HepG2 (cell line): ENCODE results near the gene VAV2. TPM values are rescaled to one million over a fixed set of nuclear protein-coding genes. Genes with fewer than 3 reads are reported as not detected.

Experiments used
- ATAC-seq: fragments of 200-7000 bp; cut with Tn5 transposase; 3 replicates; pipeline ENCODE4 v1.9.1; 2020; ENCODE audit warnings: mild to moderate bottlenecking, moderate library complexity
- BruUV-seq: library from RNA; stranded (reverse); fragments of 400-500 nt; replicated peaks from 2 replicates; lab custom pipeline; 2021; lab: Mats Ljungman, UMichigan
- CTCF ChIA-PET: fragments of 300-600 bp; formaldehyde crosslinking; extraction: SDS; loops from one replicate; lab custom pipeline; 2021; ENCODE audit warnings: low total read pairs, inconsistent platforms, low intra/inter-chr PET ratio; lab: Yijun Ruan, JAX
- POLR2A ChIA-PET: fragments of 350-600 bp; sonication (Branson Sonifier 250); formaldehyde crosslinking; loops from one replicate; lab custom pipeline; 2020; ENCODE audit warnings: antibody characterized with exemption, inconsistent platforms; lab: Yijun Ruan, JAX
- DNase-seq: peaks from one replicate; pipeline ENCODE4 v3.0.0-alpha.2; 2015; ENCODE audit warnings: low spot score
- FAIRE-seq: peaks from 3 replicates; lab custom pipeline; 2011; peaks lifted over from hg19 to GRCh38; lab: Jason Lieb, UNC
- H2AFZ ChIP-seq: one replicate; pipeline ENCODE4 v1.6.1; 2011; ENCODE audit warnings: low read length, inconsistent platforms
- H3K27ac ChIP-seq: fragments of 300-600 bp; 3 replicates; pipeline ENCODE4 v1.8.0; 2011; ENCODE audit warnings: mixed run types, mild to moderate bottlenecking, mixed read lengths, low read length, inconsistent platforms; ENCODE audit not compliant: insufficient read depth; ENCODE audit errors: extremely low read length
- H3K27me3 ChIP-seq, 2 experiments: fragments of 200-600 bp in 1 of 2; 2 replicates in 1 of 2; 3 replicates in 1 of 2; pipeline versions ENCODE4 v1.6.0 to v1.8.0; 2011; ENCODE audit warnings: low read length in 2 of 2, mild to moderate bottlenecking in 2 of 2, moderate library complexity in 2 of 2, inconsistent platforms in 1 of 2; ENCODE audit not compliant: insufficient read depth in 2 of 2, control insufficient read depth in 1 of 2
- H3K36me3 ChIP-seq, 2 experiments: fragments of 200-600 bp in 1 of 2; replicated peaks in 1 of 2; 2 replicates in 1 of 2; 3 replicates in 1 of 2; pipeline versions ENCODE4 v1.5.1 to v1.8.0; 2011; ENCODE audit warnings: low read length in 2 of 2, inconsistent platforms in 1 of 2; ENCODE audit not compliant: insufficient read depth in 2 of 2, control insufficient read depth in 1 of 2
- H3K4me1 ChIP-seq: 2 replicates; pipeline ENCODE4 v1.5.1; 2012; ENCODE audit warnings: low read length, inconsistent platforms; ENCODE audit not compliant: insufficient read depth
- H3K4me2 ChIP-seq: 2 replicates; pipeline ENCODE4 v1.6.0; 2011; ENCODE audit warnings: low read depth, low read length, inconsistent platforms
- H3K4me3 ChIP-seq, 3 experiments: fragments of 200-600 bp in 1 of 3; sonication (generic), shearing (Covaris generic) in 1 of 3; replicated peaks in 1 of 3; 2 replicates each; pipeline ENCODE4 v1.5.1; 2011 to 2016; ENCODE audit warnings: low read length in 3 of 3, inconsistent platforms in 2 of 3, low read depth in 2 of 3, mild to moderate bottlenecking in 2 of 3, control low read depth in 1 of 3, mixed read lengths in 1 of 3; ENCODE audit not compliant: insufficient read depth in 1 of 3
- H3K79me2 ChIP-seq: one replicate; pipeline ENCODE4 v1.6.1; 2011; ENCODE audit warnings: low read length, inconsistent platforms; ENCODE audit not compliant: insufficient read depth
- H3K9ac ChIP-seq: 2 replicates; pipeline ENCODE4 v1.6.0; 2011; ENCODE audit warnings: mild to moderate bottlenecking, low read depth, low read length, inconsistent platforms; ENCODE audit not compliant: insufficient read depth
- H3K9me3 ChIP-seq: 2 replicates; pipeline ENCODE4 v1.5.1; 2012; ENCODE audit warnings: mild to moderate bottlenecking, low read length
- H4K20me1 ChIP-seq: 2 replicates; pipeline ENCODE4 v1.6.0; 2011; ENCODE audit warnings: inconsistent platforms, mild to moderate bottlenecking, low read length, moderate library complexity; ENCODE audit not compliant: insufficient read depth
- BCL6 ChIP-seq: IDR thresholded peaks from 2 replicates; pipeline ENCODE4 v1.6.1; 2016; ENCODE audit warnings: missing genetic modification reagents, missing compliant biosample characterization
- BORCS8-MEF2B ChIP-seq: sonication (generic); formaldehyde crosslinking; IDR thresholded peaks from 2 replicates; pipeline ENCODE4 v1.8.0; 2022; ENCODE audit warnings: mild to moderate bottlenecking, missing genetic modification reagents
- ETV6 ChIP-seq: sonication (generic); formaldehyde crosslinking; conservative IDR thresholded peaks from 2 replicates; pipeline ENCODE4 v1.4.0; 2020; ENCODE audit warnings: missing genetic modification reagents
- HNRNPLL ChIP-seq: fragments of 200-400 bp; formaldehyde crosslinking; IDR thresholded peaks from 2 replicates; pipeline ENCODE4 v1.6.1; 2017; ENCODE audit warnings: mild to moderate bottlenecking, low read depth, low read length; ENCODE audit not compliant: poor library complexity, severe bottlenecking
- KAT2B ChIP-seq: fragments of 150-350 bp; IDR thresholded peaks from 2 replicates; pipeline ENCODE4 v1.6.1; 2014; ENCODE audit warnings: low read depth, low read length, borderline replicate concordance
- KDM1A ChIP-seq: IDR thresholded peaks from 2 replicates; pipeline ENCODE4 v1.6.1; 2016; ENCODE audit warnings: missing compliant biosample characterization
- KLF15 ChIP-seq: sonication (generic); formaldehyde crosslinking; IDR thresholded peaks from 2 replicates; pipeline ENCODE4 v1.8.1; 2023; ENCODE audit warnings: borderline replicate concordance, mild to moderate bottlenecking, inconsistent platforms, missing genetic modification reagents, mixed read lengths
- MZF1 ChIP-seq: sonication (generic); formaldehyde crosslinking; IDR thresholded peaks from 2 replicates; pipeline ENCODE4 v1.8.1; 2023; ENCODE audit warnings: mild to moderate bottlenecking, missing genetic modification reagents, borderline replicate concordance
- TMF1 ChIP-seq: sonication (generic); formaldehyde crosslinking; IDR thresholded peaks from 2 replicates; pipeline ENCODE4 v1.8.1; 2022; ENCODE audit warnings: low read depth, missing genetic modification reagents
- YY1 ChIP-seq: IDR thresholded peaks from 2 replicates; pipeline ENCODE4 v1.6.1; 2011; ENCODE audit warnings: low read length, low read depth, moderate library complexity, mild to moderate bottlenecking; ENCODE audit not compliant: insufficient read depth, insufficient replicate concordance
- ZFP36L2 ChIP-seq: sonication (generic); formaldehyde crosslinking; IDR thresholded peaks from 2 replicates; pipeline ENCODE4 v1.4.0; 2020; ENCODE audit warnings: missing genetic modification reagents
- ZNF30 ChIP-seq: sonication (generic); formaldehyde crosslinking; IDR thresholded peaks from 2 replicates; pipeline ENCODE4 v1.5.0; 2020; ENCODE audit warnings: mild to moderate bottlenecking, missing genetic modification reagents
- ZNF564 ChIP-seq: sonication (generic); formaldehyde crosslinking; IDR thresholded peaks from 2 replicates; pipeline ENCODE4 v1.8.1; 2023; ENCODE audit warnings: mild to moderate bottlenecking, missing genetic modification reagents
- ZNF850 ChIP-seq: sonication (generic); formaldehyde crosslinking; conservative IDR thresholded peaks from 2 replicates; pipeline ENCODE4 v1.9.0; 2021; ENCODE audit warnings: mild to moderate bottlenecking, missing genetic modification reagents
- ZNF883 ChIP-seq: sonication (generic); formaldehyde crosslinking; IDR thresholded peaks from 2 replicates; pipeline ENCODE4 v1.5.1; 2020; ENCODE audit warnings: mild to moderate bottlenecking, missing genetic modification reagents; ENCODE audit errors: not compliant biosample characterization
- WGBS: methylation state at CpG from one replicate; pipeline ENCODE4 v1.1.6; 2017; ENCODE audit warnings: low lambda C conversion rate; 5-methylcytosine and 5-hydroxymethylcytosine counted together
- in situ Hi-C: cut with HindIII; loops from 2 replicates; pipeline ENCODE4 v1.10.0; 2017; ENCODE audit warnings: low pct_unique_long_range_greater_than_20kb; ENCODE audit not compliant: extremely low pct_ligation_motif_present
- intact Hi-C: fragments of 100-400 bp; cut with micrococcal nuclease; formaldehyde crosslinking; loops from one replicate; pipeline ENCODE4 v1.10.0; 2022; ENCODE audit not compliant: unreplicated experiment
- polyA plus RNA-seq, 8 experiments: library from polyadenylated mRNA; depleted of rRNA in 3 of 8; stranded (reverse) in 7 of 8; unstranded in 1 of 8; fragments of >200 nt; fragmentation: Illumina TruSeq in 4 of 8; extraction: Trizol in 4 of 8; gene quantifications; 2 replicates each; pipeline versions ENCODE4 v1.2.1 to v1.2.3, GENCODE V29; 2011 to 2016; ENCODE audit warnings: low read depth in 4 of 8, missing spikeins in 1 of 8, mixed read lengths in 1 of 8; ENCODE audit not compliant: insufficient read depth in 1 of 8
- total RNA-seq, 5 experiments: library from RNA; depleted of rRNA; stranded (reverse); fragments of >200 nt; fragmentation: Illumina TruSeq; extraction: Trizol; gene quantifications; 2 replicates each; pipeline ENCODE4 v1.2.3, GENCODE V29; 2016; ENCODE audit warnings: low read depth in 1 of 5
- TF ChIP-seq, protein P1 (sequence below): sonication (generic); formaldehyde crosslinking; IDR thresholded peaks from 2 replicates; pipeline ENCODE4 v1.5.0; 2020; ENCODE audit warnings: missing genetic modification reagents
- TF ChIP-seq, protein P2 (sequence below): sonication (generic); formaldehyde crosslinking; IDR thresholded peaks from 2 replicates; pipeline ENCODE4 v1.5.0; 2020; ENCODE audit warnings: mild to moderate bottlenecking, missing genetic modification reagents, moderate library complexity
- TF ChIP-seq, protein P3 (sequence below): sonication (generic); formaldehyde crosslinking; IDR thresholded peaks from 2 replicates; pipeline ENCODE4 v1.4.0; 2020; ENCODE audit warnings: missing genetic modification reagents, borderline replicate concordance
- TF ChIP-seq, protein P4 (sequence below): fragments of 450-650 bp; IDR thresholded peaks from 2 replicates; pipeline ENCODE4 v1.6.1; 2017

Gene VAV2
- total and polyA plus RNA-seq, 2 of the 13 experiments (the other 11 are each of a cell fraction or from before 2014, with no cell fraction given), result 22.5 to 22.9 TPM

DNA sequence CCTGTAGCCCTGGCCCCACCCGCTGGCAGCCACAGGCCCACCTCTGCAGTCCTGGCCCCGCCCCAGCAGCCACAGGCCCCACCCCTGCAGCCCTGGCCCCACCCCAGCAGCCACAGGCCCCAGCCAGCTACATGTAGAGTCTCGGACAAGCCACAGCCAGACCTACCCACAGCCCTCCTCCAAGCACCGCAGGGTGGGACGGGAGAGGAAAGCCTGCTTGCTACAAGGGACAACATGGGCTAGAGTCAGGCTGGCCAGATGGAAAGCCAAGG is 204.4 kb downstream of the VAV2 start:
- ChIA-PET CTCF (no interaction called here), POLR2A (interaction anchor here (1.2 kb wide), 1 partner anchor 206 kb away, joined by 4 read pairs; no protein-coding TSS in a partner anchor)
- Histone ChIP-seq H2AFZ (no peak overlapping the region), H4K20me1 (no peaks in the 10 kb centered on the region), H3K4me2 (no peak overlapping the region), H3K9ac (no peak overlapping the region), H3K27ac (no peak overlapping the region), H3K27me3 (no peaks in the 10 kb centered on the region), H3K4me1 (peaks cover 25% of the 10 kb centered on the region), H3K79me2 (no peaks in the 10 kb centered on the region), H3K4me3 (no peak overlapping the region), H3K36me3 (peaks cover 18 to 45% of the 10 kb centered on the region in 2 experiments; a peak in 4 of 5 replicates), H3K9me3 (no peaks in the 10 kb centered on the region)
- no peak; the same call in 2 of the 3 replicates for ATAC-seq
- no peak for DNase-seq
- 100% methylated on average over 1 of the region's 5 CpGs for WGBS
- in situ Hi-C loops, result loop anchor here (5.0 kb wide), 1 partner anchor 205 kb away; the partner anchor contains the start of gene VAV2
- BruUV-seq, result no TSS peak
- intact Hi-C loops, result no loop called here
- FAIRE-seq, result no peak
- TF ChIP-seq BCL6 (CRISPR knock-in tag) (no peak), KLF15 (CRISPR knock-in tag) (no peak), BORCS8-MEF2B (CRISPR knock-in tag) (no peak), MZF1 (CRISPR knock-in tag) (no peak), ETV6 (CRISPR knock-in tag) (no peak), ZNF850 (CRISPR knock-in tag) (no peak), KDM1A (no peak), ZNF30 (CRISPR knock-in tag) (no peak), ZNF564 (CRISPR knock-in tag) (no peak), YY1 (no peak), TMF1 (CRISPR knock-in tag) (no peak), ZFP36L2 (CRISPR knock-in tag) (no peak), ZNF883 (CRISPR knock-in tag) (no peak), KAT2B (no peak), HNRNPLL (no peak)
- TF ChIP-seq, protein P1, sequence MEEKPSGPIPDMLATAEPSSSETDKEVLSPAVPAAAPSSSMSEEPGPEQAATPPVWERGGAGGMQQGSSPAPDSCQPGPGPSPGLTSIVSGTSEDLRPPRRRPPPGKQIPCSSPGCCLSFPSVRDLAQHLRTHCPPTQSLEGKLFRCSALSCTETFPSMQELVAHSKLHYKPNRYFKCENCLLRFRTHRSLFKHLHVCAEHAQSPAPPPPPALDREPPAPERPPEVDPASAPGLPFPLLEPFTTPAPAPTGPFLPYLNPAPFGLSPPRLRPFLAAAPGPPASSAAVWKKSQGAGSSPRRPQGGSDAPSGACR (CRISPR knock-in tag), result no peak
- TF ChIP-seq, protein P2, sequence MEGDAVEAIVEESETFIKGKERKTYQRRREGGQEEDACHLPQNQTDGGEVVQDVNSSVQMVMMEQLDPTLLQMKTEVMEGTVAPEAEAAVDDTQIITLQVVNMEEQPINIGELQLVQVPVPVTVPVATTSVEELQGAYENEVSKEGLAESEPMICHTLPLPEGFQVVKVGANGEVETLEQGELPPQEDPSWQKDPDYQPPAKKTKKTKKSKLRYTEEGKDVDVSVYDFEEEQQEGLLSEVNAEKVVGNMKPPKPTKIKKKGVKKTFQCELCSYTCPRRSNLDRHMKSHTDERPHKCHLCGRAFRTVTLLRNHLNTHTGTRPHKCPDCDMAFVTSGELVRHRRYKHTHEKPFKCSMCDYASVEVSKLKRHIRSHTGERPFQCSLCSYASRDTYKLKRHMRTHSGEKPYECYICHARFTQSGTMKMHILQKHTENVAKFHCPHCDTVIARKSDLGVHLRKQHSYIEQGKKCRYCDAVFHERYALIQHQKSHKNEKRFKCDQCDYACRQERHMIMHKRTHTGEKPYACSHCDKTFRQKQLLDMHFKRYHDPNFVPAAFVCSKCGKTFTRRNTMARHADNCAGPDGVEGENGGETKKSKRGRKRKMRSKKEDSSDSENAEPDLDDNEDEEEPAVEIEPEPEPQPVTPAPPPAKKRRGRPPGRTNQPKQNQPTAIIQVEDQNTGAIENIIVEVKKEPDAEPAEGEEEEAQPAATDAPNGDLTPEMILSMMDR (CRISPR knock-in tag), result no peak
- TF ChIP-seq, protein P3, sequence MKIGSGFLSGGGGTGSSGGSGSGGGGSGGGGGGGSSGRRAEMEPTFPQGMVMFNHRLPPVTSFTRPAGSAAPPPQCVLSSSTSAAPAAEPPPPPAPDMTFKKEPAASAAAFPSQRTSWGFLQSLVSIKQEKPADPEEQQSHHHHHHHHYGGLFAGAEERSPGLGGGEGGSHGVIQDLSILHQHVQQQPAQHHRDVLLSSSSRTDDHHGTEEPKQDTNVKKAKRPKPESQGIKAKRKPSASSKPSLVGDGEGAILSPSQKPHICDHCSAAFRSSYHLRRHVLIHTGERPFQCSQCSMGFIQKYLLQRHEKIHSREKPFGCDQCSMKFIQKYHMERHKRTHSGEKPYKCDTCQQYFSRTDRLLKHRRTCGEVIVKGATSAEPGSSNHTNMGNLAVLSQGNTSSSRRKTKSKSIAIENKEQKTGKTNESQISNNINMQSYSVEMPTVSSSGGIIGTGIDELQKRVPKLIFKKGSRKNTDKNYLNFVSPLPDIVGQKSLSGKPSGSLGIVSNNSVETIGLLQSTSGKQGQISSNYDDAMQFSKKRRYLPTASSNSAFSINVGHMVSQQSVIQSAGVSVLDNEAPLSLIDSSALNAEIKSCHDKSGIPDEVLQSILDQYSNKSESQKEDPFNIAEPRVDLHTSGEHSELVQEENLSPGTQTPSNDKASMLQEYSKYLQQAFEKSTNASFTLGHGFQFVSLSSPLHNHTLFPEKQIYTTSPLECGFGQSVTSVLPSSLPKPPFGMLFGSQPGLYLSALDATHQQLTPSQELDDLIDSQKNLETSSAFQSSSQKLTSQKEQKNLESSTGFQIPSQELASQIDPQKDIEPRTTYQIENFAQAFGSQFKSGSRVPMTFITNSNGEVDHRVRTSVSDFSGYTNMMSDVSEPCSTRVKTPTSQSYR, result no peak
- TF ChIP-seq, protein P4, sequence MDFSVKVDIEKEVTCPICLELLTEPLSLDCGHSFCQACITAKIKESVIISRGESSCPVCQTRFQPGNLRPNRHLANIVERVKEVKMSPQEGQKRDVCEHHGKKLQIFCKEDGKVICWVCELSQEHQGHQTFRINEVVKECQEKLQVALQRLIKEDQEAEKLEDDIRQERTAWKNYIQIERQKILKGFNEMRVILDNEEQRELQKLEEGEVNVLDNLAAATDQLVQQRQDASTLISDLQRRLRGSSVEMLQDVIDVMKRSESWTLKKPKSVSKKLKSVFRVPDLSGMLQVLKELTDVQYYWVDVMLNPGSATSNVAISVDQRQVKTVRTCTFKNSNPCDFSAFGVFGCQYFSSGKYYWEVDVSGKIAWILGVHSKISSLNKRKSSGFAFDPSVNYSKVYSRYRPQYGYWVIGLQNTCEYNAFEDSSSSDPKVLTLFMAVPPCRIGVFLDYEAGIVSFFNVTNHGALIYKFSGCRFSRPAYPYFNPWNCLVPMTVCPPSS, result no peak
